HG03439 (cell line): ENCODE data around the gene VAV2.

Experiments
- ATAC-seq: cut with Tn5 transposase; IDR thresholded peaks from one replicate; pipeline ENCODE4 v1.9.1; 2021; ENCODE audit warnings: mild to moderate bottlenecking, moderate library complexity; ENCODE audit not compliant: unreplicated experiment

Gene VAV2

GRCh38 chr9:133824106-133824801 lies 167.9 kb downstream of the VAV2 start:
- no peak for ATAC-seq

- no peak for ATAC-seq
These were observed 168.7 kb downstream of the VAV2 start for GRCh38 chr9:133823189-133824105.

GRCh38 chr9:133822430-133823065 lies 169.6 kb downstream of the VAV2 start:
- no peak for ATAC-seq

GRCh38 chr9:133821601-133822429 lies 170.3 kb downstream of the VAV2 start:
- ATAC-seq = no peak

- ATAC-seq = no peak
These were observed 172.2 kb downstream of the VAV2 start for GRCh38 chr9:133819923-133820322.

GRCh38 chr9:133818444-133818843 lies 173.7 kb downstream of the VAV2 start:
- no peak for ATAC-seq

GRCh38 chr9:133815781-133816180 lies 176.3 kb downstream of the VAV2 start:
- ATAC-seq = no peak

- ATAC-seq = no peak
These were observed 177.4 kb downstream of the VAV2 start for GRCh38 chr9:133814586-133815208.

- no peak for ATAC-seq
These were observed 178.2 kb downstream of the VAV2 start for GRCh38 chr9:133813749-133814585.

GRCh38 chr9:133812941-133813748 lies 179.0 kb downstream of the VAV2 start:
- ATAC-seq = no peak

GRCh38 chr9:133812077-133812868 lies 179.9 kb downstream of the VAV2 start:
- no peak for ATAC-seq

GRCh38 chr9:133811471-133811870 lies 180.7 kb downstream of the VAV2 start:
- ATAC-seq = no peak

GRCh38 chr9:133810556-133811195 lies 181.4 kb downstream of the VAV2 start:
- ATAC-seq = no peak

- ATAC-seq = no peak
These were observed 182.8 kb downstream of the VAV2 start for GRCh38 chr9:133809335-133809734.

GRCh38 chr9:133807818-133808217 lies 184.3 kb downstream of the VAV2 start:
- no peak for ATAC-seq

GRCh38 chr9:133807037-133807436 lies 185.1 kb downstream of the VAV2 start:
- no peak for ATAC-seq

- no peak for ATAC-seq
These were observed 185.5 kb downstream of the VAV2 start for GRCh38 chr9:133806623-133807010.
